Rectal smooth muscle tissue (tissue), 1 donor: ENCODE results near the gene TAF1D.
"Not testable (repeated sequence)": the region's sequence is repeated elsewhere in the genome, so short reads cannot be mapped to it uniquely, and the experiment has no call there.

ENCODE experiments used
- H3K27ac ChIP-seq: one replicate; pipeline ENCODE4 v1.7.0; 2013; ENCODE audit warnings: low read depth, low read length, inconsistent platforms
- H3K27me3 ChIP-seq: one replicate; pipeline ENCODE4 v1.7.0; 2013; ENCODE audit warnings: low read length; ENCODE audit not compliant: control insufficient read depth, insufficient read depth
- H3K36me3 ChIP-seq: one replicate; pipeline ENCODE4 v1.7.0; 2013; ENCODE audit warnings: low read length; ENCODE audit not compliant: control insufficient read depth, insufficient read depth
- H3K4me1 ChIP-seq: one replicate; pipeline ENCODE4 v1.7.0; 2013; ENCODE audit warnings: low read length; ENCODE audit not compliant: control insufficient read depth, insufficient read depth
- H3K4me3 ChIP-seq: one replicate; pipeline ENCODE4 v1.7.0; 2013; ENCODE audit warnings: low read length
- H3K9ac ChIP-seq: one replicate; pipeline ENCODE4 v1.7.0; 2013; ENCODE audit warnings: low read length

Gene TAF1D

DNA sequence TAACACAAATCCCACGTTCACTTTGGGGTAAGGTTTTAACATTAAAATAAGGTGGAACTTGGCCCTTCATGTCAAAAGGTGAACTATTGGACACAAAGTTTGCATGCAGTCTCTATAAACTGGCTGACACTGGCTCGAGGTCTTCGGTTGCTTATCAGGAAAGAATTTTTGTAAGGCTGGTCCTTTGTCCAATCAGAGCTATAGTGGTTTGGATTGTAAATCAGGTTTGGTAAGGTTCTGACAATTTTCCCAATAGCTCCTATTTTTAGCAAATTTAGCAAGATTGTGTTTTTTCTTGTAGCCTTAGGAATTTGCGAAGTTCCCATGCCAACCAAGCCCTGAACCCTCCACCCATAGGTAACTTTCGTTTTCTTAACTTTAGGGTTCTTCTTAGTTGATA lies 25.2 kb upstream of the TAF1D start:
- H3K36me3 ChIP-seq = peaks cover 3% of the 10 kb centered on the region
- H3K4me1 ChIP-seq = no peaks in the 10 kb centered on the region
- no peak overlapping the region for H3K9ac ChIP-seq
- H3K27ac ChIP-seq = no peak overlapping the region
- no peaks in the 10 kb centered on the region for H3K27me3 ChIP-seq
- no peak overlapping the region for H3K4me3 ChIP-seq

DNA sequence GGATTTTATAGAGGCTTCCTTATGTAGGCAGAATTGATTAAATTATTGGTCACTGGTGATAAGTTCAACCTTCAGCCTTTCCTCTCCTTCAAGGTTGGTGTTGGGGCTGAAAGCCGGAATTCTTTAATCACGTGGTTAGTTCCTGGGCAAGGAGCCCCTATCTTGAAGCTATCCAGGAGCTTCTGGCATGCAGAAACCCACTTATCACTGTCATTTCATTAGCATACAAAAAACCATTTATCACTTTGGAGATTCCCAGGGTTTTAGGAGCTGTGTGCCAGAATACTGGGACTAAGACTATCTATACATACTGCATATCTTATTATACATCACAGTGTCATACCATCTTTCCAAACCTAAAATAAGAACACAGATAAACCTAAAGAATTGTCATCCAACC lies 24.3 kb upstream of the TAF1D start:
- Histone ChIP-seq H3K4me1 (no peaks in the 10 kb centered on the region), H3K36me3 (peaks cover 11% of the 10 kb centered on the region), H3K27me3 (no peaks in the 10 kb centered on the region), H3K4me3 (no peak overlapping the region), H3K9ac (no peak overlapping the region), H3K27ac (no peak overlapping the region)

DNA sequence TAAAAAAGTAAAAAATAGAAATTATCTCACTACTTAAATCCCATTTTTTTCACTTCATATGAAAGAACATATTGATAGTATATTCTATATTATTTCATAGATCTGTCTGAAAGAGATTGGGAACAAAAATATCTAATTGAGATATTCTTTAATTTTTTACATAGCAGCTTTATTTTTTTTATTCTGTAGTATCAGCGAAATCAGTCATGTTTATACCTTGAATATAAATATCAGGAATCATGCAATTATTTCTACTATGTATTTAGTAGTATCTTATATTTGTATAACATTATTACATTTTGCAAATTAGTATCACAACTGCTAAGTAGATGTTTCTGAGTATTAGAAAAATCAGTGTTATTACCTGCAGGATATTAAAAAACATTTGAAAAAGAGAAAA lies 20.6 kb upstream of the TAF1D start:
- H3K4me1 ChIP-seq = no peaks in the 10 kb centered on the region
- H3K27me3 ChIP-seq = no peaks in the 10 kb centered on the region
- H3K9ac ChIP-seq = no peak overlapping the region
- H3K4me3 ChIP-seq = no peak overlapping the region
- H3K27ac ChIP-seq = no peak overlapping the region
- peaks cover 25% of the 10 kb centered on the region for H3K36me3 ChIP-seq

DNA sequence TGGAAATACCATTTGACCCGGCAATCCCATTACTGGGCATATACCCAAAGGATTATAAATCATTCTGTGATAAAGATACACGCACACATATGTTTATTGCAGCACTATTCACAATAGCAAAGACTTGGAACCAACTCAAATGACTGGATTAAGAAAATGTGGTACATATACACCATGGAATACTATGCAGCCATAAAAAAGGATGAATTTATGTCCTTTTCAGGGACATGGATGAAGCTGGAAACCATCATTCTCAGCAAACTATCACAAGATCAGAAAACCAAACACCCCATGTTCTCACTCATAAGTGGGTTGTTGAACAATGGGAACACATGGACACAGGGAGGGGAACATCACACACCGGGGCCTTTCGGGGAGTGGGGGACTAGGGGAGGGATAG lies 17.8 kb upstream of the TAF1D start:
- H3K27ac ChIP-seq, H3K9ac ChIP-seq, H3K27me3 ChIP-seq, H3K4me3 ChIP-seq, H3K4me1 ChIP-seq: not testable (repeated sequence)
- peaks cover 31% of the 10 kb centered on the region for H3K36me3 ChIP-seq

DNA sequence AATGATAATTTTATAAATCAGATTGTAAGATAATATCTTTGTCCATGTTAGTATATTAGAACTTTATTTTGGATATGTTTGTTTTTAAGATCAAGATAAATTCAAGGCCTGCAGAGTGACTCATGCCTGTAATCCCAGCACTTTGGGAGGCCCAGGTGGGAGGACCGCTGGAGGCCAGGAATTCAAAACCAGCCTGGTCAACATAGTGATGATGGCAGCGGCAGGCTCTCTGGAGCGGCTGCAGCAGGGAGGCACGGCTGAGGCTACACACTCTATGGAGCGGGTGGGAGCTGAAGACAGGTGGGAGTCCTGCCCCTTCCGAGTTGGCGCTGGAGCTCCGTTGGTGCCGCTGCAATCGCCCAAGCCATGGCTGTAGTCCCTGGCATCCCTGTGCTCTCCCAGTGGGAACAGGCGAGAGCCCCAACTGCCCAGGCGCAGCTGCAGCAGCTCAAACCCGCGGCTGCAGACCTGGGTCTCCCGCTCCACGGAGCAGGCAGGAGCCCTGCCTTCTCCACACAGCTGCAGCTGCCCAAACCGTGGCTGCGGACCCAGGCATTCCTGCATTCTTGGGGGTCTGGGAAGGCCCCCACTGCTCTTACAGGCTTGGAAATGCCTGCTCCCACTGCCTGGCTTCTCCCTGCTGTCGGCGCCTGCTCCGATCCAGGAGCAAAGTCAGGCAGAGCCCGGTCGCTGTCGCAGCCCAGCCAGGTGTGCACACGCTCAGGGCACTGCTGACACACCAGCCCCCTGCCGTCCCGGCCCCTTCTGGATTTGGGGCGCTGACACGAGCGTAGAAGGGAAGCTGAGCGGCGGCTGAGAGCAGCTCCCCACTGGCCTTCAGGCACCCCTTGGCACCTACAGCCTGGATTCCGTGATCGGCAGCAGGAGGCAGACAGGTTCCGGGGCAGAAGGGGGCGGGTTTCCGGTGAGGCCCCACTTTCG lies 16.9 kb upstream of the TAF1D start:
- no peak overlapping the region for H3K9ac ChIP-seq
- H3K27me3 ChIP-seq = no peaks in the 10 kb centered on the region
- peaks cover 29% of the 10 kb centered on the region for H3K36me3 ChIP-seq
- H3K27ac ChIP-seq = no peak overlapping the region
- no peak overlapping the region for H3K4me3 ChIP-seq
- no peaks in the 10 kb centered on the region for H3K4me1 ChIP-seq

DNA sequence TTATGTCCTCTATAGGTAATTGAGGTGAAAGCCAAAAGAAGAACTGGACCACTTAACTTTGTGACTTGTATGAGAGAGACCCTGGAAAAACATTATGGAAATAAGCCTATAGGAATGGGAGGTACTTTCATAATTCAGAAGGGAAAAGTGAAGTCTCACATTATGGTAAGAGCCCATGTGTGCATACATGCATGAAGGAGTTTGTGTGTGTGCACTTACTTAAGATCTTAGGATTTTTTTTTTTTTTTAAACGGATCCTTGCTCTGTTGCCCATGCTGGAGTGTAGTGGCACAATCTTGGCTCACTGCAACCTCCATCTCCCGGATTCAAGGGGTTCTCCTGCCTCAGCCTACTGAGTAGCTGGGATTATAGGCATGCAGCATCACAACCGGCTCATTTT lies 16.0 kb upstream of the TAF1D start:
- Histone ChIP-seq H3K9ac (no peak overlapping the region), H3K4me1 (no peaks in the 10 kb centered on the region), H3K36me3 (peaks cover 29% of the 10 kb centered on the region), H3K27me3 (no peaks in the 10 kb centered on the region), H3K4me3 (no peak overlapping the region), H3K27ac (no peak overlapping the region)

DNA sequence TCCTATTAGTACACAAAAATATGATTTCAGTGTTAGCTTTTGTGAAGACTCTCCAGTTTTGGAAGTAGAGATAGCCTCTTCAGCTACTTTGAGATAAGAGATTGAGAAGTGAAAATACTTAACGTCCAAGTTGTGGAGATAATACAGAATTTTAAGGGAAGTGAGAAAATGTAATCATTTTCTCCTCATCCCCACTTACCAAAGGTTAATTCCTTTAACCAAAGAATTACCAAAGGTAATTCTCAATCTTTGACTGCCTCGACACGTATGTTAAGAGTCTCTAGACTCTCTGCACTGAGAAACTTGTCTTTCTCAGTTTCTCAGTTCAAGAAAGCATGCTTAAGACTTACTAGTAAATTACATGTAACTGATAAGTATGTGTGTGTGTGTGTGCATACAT lies 15.5 kb upstream of the TAF1D start:
- no peaks in the 10 kb centered on the region for H3K27me3 ChIP-seq
- no peaks in the 10 kb centered on the region for H3K4me1 ChIP-seq
- H3K27ac ChIP-seq = no peak overlapping the region
- H3K9ac ChIP-seq = no peak overlapping the region
- no peak overlapping the region for H3K4me3 ChIP-seq
- peaks cover 29% of the 10 kb centered on the region for H3K36me3 ChIP-seq

DNA sequence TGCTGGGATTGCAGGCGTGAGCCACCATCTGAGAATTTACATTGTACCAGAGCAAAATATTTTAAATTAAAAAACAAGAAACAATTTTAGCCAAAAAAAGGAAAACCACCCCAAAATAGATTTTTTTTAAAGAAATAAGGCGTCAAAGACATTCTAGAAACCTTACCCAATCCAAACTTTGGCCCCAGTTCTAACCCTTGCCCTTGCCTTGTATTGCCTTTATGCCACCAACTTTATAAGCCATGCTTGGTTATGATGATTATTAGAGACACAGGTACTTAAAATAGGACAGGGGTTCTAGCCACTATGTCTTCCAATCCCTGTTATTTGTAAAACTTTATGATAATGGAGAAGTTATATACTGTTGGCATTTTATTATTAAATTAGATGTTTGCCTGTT lies 11.9 kb upstream of the TAF1D start:
- Histone ChIP-seq H3K36me3 (peaks cover 16% of the 10 kb centered on the region), H3K4me3 (no peak overlapping the region), H3K4me1 (no peaks in the 10 kb centered on the region), H3K27ac (no peak overlapping the region), H3K9ac (no peak overlapping the region), H3K27me3 (no peaks in the 10 kb centered on the region)

DNA sequence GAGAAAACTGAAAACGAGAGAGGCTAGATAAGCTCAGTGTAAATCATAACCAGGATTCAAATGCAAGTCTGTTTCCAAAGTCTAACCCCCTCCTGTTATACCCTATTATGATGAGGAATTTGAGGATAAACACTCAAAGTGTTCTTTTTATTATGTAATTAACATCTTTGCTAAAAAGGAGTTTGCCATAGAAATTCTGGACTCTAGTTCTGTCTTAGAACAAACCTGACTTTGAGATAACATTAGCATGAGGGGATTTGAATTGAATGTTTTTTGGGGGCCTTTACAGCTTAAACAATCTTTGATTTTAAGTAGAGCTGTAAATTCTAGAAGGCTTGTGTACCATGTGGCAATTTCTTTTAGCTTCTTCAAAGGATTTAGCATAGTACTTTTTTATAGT lies 9.7 kb upstream of the TAF1D start:
- Histone ChIP-seq H3K4me3 (no peak overlapping the region), H3K4me1 (no peaks in the 10 kb centered on the region), H3K36me3 (peaks cover 5% of the 10 kb centered on the region), H3K27me3 (no peaks in the 10 kb centered on the region), H3K9ac (no peak overlapping the region), H3K27ac (no peak overlapping the region)

DNA sequence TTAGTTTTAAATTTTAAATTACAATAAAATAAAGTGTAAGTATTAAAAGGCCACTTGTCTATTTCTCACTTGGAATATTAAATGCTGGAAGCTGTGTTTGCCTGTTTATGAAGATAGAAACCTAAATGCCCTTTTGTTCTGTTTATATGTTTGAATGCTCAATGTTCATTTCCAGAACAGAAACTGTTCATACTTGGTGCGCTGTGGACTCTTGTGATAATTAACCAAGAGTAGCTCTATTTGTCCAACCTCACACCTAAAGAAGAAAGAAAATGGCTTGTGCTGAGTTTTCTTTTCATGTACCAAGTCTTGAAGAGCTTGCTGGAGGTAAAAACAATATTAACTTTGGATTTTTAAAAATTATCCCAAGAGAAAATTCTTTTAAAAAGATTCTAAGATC lies 5.8 kb upstream of the TAF1D start:
- no peak overlapping the region for H3K27ac ChIP-seq
- no peak overlapping the region for H3K4me3 ChIP-seq
- no peak overlapping the region for H3K9ac ChIP-seq

DNA sequence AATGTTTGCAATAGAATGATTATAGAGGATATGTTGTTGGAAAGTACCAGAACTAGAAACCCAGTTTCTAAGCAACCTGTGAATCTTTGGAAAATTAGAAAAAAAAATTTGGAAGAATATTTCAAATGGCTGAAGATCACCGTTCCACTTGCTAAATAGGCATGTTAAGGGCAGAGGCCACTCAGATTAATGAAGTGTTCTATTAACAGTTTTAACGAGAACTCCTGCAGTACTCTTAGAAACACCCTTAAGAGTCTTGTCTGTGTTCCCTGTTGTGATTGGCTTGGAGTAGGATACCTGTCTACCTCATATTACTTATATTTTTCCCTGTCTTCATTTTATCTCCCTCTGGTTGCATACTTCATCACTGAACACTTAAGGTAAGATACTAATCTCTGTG lies 4.8 kb upstream of the TAF1D start:
- no peak overlapping the region for H3K27ac ChIP-seq
- H3K9ac ChIP-seq = no peak overlapping the region
- H3K27me3 ChIP-seq = no peaks in the 10 kb centered on the region
- H3K4me3 ChIP-seq = no peak overlapping the region
- H3K36me3 ChIP-seq = peaks cover 5% of the 10 kb centered on the region
- no peaks in the 10 kb centered on the region for H3K4me1 ChIP-seq

More for the DNA sequence above, 5.8 kb upstream of the TAF1D start:
- Histone ChIP-seq H3K4me1 (no peaks in the 10 kb centered on the region), H3K27me3 (no peaks in the 10 kb centered on the region), H3K36me3 (peaks cover 2% of the 10 kb centered on the region)

DNA sequence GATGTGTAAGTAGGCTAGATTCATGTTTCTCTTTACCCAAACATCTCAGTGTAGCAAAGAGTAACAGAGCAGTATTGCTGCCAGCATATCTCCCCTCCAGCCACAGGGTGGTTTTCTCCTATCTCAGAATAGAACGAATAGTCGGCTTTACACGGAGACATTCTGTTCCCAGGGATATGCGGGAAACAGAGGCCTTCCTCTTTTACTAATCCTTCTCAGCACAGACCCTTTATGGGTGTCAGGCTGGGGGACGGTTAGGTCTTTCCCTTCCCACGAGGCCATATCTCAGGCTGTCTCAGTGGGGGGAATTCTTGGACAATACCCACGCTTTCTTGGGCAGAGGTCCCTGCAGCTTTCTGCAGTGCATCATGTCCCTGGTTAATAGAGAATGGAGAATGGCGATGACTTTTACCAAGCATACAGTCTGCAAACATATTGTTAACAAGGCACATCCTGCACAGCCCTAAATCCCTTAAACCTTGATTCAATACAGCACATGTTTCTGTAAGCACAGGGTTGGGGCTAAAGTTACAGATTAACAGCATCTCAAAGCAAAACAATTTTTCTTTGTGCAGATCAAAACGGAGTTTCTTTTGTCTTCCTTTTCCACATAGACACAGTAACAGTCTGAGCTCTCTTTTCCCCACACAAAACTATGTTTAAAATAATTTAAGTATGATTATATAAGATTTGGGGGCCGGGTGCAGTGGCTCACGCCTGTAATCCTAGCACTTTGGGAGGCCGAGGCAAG lies 3.9 kb upstream of the TAF1D start:
- not testable (repeated sequence) for H3K4me3 ChIP-seq, H3K27me3 ChIP-seq, H3K36me3 ChIP-seq, H3K9ac ChIP-seq, H3K4me1 ChIP-seq
- H3K27ac ChIP-seq = peak overlapping the region; percentile 52

DNA sequence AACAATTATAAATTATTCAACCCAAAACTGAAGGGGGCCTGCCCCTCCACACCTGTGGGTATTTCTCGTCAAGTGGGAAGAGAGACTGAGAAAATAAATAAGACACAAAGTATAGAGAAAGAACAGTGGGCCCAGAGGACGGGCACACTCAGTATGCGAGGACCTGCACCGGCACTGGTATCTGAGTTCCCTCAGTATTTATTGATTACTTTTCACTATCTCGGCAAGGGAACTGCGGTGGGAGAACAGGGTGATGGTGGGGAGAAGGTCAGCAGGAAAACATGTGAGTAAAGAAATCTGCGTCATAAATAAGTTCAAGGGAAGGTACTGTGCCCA lies 3.3 kb upstream of the TAF1D start:
- Histone ChIP-seq H3K9ac (no peak overlapping the region), H3K4me1 (peaks cover 8% of the 10 kb centered on the region), H3K27ac (peak overlapping the region; percentile 52), H3K4me3 (no peak overlapping the region), H3K27me3 (no peaks in the 10 kb centered on the region), H3K36me3 (peaks cover 5% of the 10 kb centered on the region)
